ENCODE data around the gene PDGFRB.
A peak's percentile ranks its signal among the peaks of the same experiment; 100 is the strongest.

PDGFRB gene

GRCh38 chr5:150176745-150177477 is 21.3 kb upstream of the PDGFRB start:
- peak; percentile 51 for DNase-seq (ENCODE audit: extremely low read depth, low read depth)
- TF ChIP-seq, protein P1, sequence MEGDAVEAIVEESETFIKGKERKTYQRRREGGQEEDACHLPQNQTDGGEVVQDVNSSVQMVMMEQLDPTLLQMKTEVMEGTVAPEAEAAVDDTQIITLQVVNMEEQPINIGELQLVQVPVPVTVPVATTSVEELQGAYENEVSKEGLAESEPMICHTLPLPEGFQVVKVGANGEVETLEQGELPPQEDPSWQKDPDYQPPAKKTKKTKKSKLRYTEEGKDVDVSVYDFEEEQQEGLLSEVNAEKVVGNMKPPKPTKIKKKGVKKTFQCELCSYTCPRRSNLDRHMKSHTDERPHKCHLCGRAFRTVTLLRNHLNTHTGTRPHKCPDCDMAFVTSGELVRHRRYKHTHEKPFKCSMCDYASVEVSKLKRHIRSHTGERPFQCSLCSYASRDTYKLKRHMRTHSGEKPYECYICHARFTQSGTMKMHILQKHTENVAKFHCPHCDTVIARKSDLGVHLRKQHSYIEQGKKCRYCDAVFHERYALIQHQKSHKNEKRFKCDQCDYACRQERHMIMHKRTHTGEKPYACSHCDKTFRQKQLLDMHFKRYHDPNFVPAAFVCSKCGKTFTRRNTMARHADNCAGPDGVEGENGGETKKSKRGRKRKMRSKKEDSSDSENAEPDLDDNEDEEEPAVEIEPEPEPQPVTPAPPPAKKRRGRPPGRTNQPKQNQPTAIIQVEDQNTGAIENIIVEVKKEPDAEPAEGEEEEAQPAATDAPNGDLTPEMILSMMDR (IDR thresholded peaks at IDR 0.05; ENCODE audit: low read depth, low read length), result no peak

DNA sequence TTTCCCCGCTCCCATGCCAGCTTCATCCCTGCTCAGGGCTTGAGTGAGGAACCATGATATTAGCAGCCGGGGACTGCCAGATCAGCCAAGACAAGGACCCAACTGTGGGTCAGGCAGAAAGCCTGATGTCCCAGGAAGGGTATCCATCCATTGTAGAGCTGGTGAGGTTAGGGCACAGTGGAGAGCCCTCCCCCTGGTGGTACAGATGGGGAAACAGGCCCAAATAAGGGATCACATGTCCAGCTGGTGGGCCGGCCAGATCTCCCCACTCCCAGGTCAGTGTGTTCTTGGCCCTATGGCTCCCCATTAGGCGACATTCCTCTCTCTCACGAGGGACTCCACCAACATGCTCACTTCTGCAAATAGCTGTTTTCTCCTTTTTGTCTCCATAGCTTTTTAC is 19.9 kb upstream of the PDGFRB start:
- no peak for DNase-seq (ENCODE audit: extremely low read depth, low read depth)
- TF ChIP-seq, protein P1 (IDR thresholded peaks at IDR 0.05; ENCODE audit: low read depth, low read length), result peak; percentile 47

- DNase-seq (ENCODE audit: extremely low read depth, low read depth), result no peak
- TF ChIP-seq, protein P1 (IDR thresholded peaks at IDR 0.05; ENCODE audit: low read depth, low read length), result no peak
Observed at GRCh38 chr5:150175076-150175475, 19.4 kb upstream of the PDGFRB start.

GRCh38 chr5:150174285-150174684 is 18.6 kb upstream of the PDGFRB start:
- TF ChIP-seq, protein P1 (IDR thresholded peaks at IDR 0.05; ENCODE audit: low read depth, low read length), result no peak

DNA sequence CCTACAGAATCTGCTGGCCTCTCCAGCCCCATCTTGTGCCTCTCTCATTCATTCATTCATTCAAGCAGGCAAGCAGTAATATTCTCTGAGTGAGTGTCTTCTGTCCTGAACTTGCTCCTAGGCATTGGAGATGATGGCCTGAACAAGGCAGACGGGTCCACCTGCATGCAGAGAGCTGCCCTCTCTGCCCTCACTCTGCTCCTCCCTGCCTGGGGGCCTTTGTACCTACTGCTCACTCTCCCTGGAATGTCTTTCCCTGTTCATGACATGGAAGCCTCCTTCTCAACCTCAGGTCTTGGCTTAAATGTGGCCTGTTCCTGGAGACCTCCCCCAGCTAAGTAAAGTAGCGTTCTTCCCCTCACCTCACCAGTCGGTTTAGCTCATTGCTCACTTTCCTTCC is 17.5 kb upstream of the PDGFRB start:
- DNase-seq (ENCODE audit: extremely low read depth, low read depth), result no peak

More at GRCh38 chr5:150174285-150174684, 18.6 kb upstream of the PDGFRB start:
- DNase-seq (ENCODE audit: extremely low read depth, low read depth), result no peak

GRCh38 chr5:150172556-150172955 is 16.9 kb upstream of the PDGFRB start:
- TF ChIP-seq, protein P1 (IDR thresholded peaks at IDR 0.05; ENCODE audit: low read depth, low read length), result no peak
- DNase-seq (ENCODE audit: extremely low read depth, low read depth), result no peak

More for the DNA sequence above, 17.5 kb upstream of the PDGFRB start:
- TF ChIP-seq, protein P1 (IDR thresholded peaks at IDR 0.05; ENCODE audit: low read depth, low read length), result no peak

GRCh38 chr5:150172145-150172544 is 16.5 kb upstream of the PDGFRB start:
- TF ChIP-seq, protein P1 (IDR thresholded peaks at IDR 0.05; ENCODE audit: low read depth, low read length), result no peak
- DNase-seq (ENCODE audit: extremely low read depth, low read depth), result no peak

All from AG09319 (cell line).